Measurements from ENCODE around the gene VWDE. TPM values are rescaled to one million over a fixed set of nuclear protein-coding genes. Genes with fewer than 3 reads are reported as not detected.

Gene VWDE
- total and polyA plus RNA-seq, 2 of the 8 experiments (the other 6 are each of a cell fraction or from before 2014, with no cell fraction given) = 11.0 to 21.2 TPM

DNA sequence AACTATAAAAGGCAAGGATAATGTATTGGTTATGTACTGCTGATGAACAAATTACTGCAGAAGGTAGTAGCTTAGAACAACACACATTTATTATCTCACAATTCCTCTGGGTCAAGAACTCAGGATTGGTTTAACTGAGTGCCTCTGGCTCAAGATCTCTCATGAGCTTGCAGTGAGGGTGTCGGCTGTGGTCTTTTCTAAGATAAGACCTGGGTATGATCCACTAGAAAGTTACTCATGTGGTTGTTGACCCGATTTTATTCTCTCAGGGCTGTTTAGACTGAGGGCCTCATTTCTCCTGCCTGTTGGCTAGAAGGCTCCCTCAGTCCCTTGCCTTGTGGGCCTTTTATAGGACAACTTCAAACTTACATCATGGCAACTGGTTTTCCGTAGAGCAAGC lies 86.7 kb downstream of the VWDE start (continued):
- TF ChIP-seq, protein P1, sequence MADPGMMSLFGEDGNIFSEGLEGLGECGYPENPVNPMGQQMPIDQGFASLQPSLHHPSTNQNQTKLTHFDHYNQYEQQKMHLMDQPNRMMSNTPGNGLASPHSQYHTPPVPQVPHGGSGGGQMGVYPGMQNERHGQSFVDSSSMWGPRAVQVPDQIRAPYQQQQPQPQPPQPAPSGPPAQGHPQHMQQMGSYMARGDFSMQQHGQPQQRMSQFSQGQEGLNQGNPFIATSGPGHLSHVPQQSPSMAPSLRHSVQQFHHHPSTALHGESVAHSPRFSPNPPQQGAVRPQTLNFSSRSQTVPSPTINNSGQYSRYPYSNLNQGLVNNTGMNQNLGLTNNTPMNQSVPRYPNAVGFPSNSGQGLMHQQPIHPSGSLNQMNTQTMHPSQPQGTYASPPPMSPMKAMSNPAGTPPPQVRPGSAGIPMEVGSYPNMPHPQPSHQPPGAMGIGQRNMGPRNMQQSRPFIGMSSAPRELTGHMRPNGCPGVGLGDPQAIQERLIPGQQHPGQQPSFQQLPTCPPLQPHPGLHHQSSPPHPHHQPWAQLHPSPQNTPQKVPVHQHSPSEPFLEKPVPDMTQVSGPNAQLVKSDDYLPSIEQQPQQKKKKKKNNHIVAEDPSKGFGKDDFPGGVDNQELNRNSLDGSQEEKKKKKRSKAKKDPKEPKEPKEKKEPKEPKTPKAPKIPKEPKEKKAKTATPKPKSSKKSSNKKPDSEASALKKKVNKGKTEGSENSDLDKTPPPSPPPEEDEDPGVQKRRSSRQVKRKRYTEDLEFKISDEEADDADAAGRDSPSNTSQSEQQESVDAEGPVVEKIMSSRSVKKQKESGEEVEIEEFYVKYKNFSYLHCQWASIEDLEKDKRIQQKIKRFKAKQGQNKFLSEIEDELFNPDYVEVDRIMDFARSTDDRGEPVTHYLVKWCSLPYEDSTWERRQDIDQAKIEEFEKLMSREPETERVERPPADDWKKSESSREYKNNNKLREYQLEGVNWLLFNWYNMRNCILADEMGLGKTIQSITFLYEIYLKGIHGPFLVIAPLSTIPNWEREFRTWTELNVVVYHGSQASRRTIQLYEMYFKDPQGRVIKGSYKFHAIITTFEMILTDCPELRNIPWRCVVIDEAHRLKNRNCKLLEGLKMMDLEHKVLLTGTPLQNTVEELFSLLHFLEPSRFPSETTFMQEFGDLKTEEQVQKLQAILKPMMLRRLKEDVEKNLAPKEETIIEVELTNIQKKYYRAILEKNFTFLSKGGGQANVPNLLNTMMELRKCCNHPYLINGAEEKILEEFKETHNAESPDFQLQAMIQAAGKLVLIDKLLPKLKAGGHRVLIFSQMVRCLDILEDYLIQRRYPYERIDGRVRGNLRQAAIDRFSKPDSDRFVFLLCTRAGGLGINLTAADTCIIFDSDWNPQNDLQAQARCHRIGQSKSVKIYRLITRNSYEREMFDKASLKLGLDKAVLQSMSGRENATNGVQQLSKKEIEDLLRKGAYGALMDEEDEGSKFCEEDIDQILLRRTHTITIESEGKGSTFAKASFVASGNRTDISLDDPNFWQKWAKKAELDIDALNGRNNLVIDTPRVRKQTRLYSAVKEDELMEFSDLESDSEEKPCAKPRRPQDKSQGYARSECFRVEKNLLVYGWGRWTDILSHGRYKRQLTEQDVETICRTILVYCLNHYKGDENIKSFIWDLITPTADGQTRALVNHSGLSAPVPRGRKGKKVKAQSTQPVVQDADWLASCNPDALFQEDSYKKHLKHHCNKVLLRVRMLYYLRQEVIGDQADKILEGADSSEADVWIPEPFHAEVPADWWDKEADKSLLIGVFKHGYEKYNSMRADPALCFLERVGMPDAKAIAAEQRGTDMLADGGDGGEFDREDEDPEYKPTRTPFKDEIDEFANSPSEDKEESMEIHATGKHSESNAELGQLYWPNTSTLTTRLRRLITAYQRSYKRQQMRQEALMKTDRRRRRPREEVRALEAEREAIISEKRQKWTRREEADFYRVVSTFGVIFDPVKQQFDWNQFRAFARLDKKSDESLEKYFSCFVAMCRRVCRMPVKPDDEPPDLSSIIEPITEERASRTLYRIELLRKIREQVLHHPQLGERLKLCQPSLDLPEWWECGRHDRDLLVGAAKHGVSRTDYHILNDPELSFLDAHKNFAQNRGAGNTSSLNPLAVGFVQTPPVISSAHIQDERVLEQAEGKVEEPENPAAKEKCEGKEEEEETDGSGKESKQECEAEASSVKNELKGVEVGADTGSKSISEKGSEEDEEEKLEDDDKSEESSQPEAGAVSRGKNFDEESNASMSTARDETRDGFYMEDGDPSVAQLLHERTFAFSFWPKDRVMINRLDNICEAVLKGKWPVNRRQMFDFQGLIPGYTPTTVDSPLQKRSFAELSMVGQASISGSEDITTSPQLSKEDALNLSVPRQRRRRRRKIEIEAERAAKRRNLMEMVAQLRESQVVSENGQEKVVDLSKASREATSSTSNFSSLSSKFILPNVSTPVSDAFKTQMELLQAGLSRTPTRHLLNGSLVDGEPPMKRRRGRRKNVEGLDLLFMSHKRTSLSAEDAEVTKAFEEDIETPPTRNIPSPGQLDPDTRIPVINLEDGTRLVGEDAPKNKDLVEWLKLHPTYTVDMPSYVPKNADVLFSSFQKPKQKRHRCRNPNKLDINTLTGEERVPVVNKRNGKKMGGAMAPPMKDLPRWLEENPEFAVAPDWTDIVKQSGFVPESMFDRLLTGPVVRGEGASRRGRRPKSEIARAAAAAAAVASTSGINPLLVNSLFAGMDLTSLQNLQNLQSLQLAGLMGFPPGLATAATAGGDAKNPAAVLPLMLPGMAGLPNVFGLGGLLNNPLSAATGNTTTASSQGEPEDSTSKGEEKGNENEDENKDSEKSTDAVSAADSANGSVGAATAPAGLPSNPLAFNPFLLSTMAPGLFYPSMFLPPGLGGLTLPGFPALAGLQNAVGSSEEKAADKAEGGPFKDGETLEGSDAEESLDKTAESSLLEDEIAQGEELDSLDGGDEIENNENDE (IDR thresholded peaks at IDR 0.05; ENCODE audit: insufficient replicate concordance, low read length) = no peak
- no peak for TF ChIP-seq TBP (IDR thresholded peaks at IDR 0.05; ENCODE audit: low read depth, low read length)
- no peak for TF ChIP-seq KDM1A (IDR thresholded peaks at IDR 0.05; ENCODE audit: borderline replicate concordance, low read length)
- no peak for TF ChIP-seq TEAD4 (IDR thresholded peaks at IDR 0.05; ENCODE audit: low read depth, low read length)
- no peak for TF ChIP-seq CREB1 (IDR thresholded peaks at IDR 0.05)
- TF ChIP-seq, protein P2, sequence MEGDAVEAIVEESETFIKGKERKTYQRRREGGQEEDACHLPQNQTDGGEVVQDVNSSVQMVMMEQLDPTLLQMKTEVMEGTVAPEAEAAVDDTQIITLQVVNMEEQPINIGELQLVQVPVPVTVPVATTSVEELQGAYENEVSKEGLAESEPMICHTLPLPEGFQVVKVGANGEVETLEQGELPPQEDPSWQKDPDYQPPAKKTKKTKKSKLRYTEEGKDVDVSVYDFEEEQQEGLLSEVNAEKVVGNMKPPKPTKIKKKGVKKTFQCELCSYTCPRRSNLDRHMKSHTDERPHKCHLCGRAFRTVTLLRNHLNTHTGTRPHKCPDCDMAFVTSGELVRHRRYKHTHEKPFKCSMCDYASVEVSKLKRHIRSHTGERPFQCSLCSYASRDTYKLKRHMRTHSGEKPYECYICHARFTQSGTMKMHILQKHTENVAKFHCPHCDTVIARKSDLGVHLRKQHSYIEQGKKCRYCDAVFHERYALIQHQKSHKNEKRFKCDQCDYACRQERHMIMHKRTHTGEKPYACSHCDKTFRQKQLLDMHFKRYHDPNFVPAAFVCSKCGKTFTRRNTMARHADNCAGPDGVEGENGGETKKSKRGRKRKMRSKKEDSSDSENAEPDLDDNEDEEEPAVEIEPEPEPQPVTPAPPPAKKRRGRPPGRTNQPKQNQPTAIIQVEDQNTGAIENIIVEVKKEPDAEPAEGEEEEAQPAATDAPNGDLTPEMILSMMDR (IDR thresholded peaks at IDR 0.05; ENCODE audit: control extremely low read depth in 1 of 3, insufficient read depth in 1 of 3, low read depth in 1 of 3, low read length in 3 of 3) = no peak
- TF ChIP-seq YY1 (IDR thresholded peaks at IDR 0.05; ENCODE audit: low read depth, low read length) = no peak
- no peak for TF ChIP-seq SP1 (IDR thresholded peaks at IDR 0.05; ENCODE audit: low read depth, low read length)

Measured in H1 (cell line).